Stimulated activated CD4-positive, alpha-beta T cell treated with anti-CD3 and anti-CD28 coated beads, Interleukin-1b, Interleukin-23, amount 100 ng/mL, for 48 hours (primary cell): Measurements from ENCODE around the gene TMIGD2.
"Not testable (repeated sequence)": the region's sequence is repeated elsewhere in the genome, so short reads cannot be mapped to it uniquely, and the experiment has no call there.

Experiments
- DNase-seq: peaks from one replicate; pipeline ENCODE4 v3.0.0-alpha.2; 2020

The TMIGD2 gene

DNA sequence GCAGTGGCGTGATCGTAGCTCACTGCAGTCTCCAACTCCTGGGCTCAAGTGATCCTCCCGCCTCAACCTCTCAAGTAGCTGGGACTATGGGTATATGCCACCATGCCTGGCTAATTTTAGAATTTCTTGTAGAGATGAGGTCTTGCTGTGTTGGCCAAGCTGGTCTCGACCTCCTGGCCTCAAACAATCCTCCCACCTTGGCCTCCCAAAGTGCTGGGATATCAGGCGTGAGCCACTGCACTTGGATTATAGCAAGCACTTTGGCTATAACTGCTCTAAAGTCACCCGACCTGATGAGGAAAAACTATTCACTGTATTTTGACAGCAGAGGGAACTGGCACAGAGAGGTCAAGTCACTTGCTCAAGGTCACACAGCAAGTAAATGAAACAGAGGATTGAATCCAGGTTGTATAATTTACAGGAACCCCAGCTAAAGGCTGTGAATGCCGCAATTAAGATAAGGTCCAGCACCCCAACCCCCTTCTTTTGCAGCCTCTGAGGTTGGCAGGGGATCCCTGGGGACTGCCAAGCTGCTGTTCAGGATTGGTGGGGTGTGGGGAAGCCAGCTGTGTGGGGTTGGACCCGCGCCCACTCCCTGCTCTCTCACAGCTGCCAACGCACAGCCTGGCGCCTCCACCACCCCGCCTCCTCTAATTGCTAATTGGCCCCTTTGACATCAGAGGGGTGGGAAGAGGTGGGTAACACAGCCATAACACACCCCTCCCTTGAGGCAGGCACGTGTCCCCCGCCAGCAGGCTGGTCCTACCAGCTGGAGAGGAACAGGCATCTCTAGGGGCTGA lies 6.0 kb downstream of the TMIGD2 start:
- DNase-seq, result no peak

DNA sequence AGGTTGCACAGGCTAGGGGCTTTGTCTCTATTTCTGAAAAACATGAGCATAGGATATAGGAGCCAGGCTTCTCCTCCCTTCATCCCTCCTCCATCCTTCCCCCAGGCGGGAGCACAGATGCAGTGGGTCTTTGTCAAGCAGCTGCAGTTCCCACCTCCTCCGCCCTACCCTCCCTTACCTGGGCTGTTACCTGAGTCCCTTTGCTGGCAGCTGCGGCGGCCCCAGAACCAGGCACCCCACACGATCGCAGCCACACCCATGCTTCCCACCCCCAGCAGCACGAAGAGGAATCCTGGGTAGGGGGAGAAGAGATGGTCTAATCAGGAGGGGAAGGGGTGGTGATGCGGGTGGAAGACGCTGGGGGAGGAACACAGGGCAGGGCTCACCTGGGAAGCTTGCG lies 7.8 kb downstream of the TMIGD2 start:
- no peak for DNase-seq

DNA sequence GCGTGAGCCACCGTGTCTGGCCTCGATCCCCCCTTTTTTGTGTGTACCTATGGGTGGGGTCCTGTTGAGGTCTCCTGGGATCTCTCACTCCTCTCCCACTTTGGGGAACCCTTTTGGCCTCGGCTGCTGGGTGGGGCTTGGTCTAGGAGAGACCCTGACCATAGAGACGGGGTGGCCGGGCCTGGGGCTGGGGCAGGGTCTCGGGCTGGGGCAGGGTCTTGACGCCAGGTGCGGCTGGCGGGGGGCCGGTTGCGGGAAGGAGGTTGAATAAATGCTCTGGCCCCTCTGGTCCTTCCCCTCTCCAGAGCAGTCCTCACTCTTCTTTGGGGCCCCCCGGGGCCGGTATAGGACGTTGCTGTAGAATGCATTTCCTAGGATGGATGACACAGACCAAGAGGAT lies 9.7 kb downstream of the TMIGD2 start:
- DNase-seq, result no peak

GRCh38 chr19:4291184-4291732 lies 10.9 kb downstream of the TMIGD2 start:
- no peak for DNase-seq

DNA sequence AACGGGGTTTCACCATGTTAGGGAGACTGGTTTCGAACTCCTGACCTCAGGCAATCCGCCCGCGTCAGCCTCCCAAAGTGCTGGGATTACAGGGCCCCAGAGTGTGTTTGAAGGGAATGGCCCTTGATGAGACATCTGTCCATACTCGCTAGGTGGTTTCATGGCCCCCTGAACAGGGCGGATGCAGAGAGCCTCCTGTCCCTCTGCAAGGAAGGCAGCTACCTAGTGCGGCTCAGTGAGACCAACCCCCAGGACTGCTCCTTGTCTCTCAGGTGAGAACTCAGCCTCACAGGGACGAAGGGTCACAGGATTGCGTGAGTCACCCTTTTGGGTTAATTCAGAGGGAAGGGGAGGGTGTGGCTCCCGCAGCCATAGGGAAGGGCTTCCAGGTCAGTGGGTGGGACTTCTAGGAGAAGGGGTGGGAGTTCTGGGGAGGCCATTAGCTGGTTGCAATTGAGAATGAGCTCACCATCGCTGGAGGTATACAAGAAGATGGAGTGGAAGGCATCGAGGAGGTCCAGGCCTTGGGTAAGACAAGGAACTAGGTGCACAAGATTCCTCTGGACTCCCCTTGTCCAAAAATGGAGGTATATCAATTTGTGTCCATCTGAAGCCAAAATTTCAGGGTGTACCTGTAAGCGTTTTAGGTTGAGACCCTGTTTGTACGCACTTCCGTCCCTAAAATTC lies 14.0 kb downstream of the TMIGD2 start:
- DNase-seq, result no peak

DNA sequence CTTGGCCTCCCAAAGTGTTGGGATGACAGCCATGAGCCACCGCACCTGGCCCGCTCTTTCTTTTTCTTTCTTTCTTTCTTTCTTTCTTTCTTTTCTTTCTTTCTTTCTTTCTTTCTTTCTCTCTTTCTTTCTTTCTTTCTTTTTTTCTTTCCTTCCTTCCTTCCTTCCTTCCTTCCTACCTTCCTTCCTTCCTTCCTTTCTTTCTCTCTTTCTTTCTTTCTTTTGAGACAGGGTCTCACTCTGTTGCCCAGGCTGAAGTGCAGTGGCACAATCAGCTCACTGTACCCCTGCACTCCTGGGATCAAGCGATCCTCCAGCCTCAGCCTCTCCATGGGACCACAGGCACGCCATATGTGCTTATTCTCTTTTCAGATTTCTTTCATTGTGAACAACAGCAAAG lies 16.0 kb downstream of the TMIGD2 start:
- DNase-seq, result not testable (repeated sequence)

DNA sequence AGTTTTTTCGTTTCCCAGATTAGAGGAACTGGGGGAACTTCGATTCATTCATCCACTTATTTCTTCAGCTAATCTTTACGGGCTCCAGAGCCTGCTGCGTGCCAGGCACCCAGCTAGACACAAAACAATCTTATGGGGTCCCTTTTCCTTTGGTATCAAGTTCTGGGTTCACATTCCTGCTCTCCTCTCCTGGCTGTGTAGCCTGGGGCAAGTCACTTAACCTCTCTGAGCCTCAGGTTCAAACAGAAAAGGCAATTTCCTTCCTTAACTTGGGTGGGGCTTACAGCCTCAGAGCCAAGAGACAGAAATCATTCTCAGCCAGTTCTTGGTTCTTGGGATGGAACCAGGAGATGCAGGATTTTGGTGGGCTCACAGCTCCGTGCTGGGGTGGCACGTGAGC lies 17.2 kb downstream of the TMIGD2 start:
- no peak for DNase-seq

- DNase-seq, result no peak
Measured at GRCh38 chr19:4284176-4284958, 17.8 kb downstream of the TMIGD2 start.

GRCh38 chr19:4279530-4280422 lies 22.4 kb downstream of the TMIGD2 start:
- DNase-seq, result no peak

DNA sequence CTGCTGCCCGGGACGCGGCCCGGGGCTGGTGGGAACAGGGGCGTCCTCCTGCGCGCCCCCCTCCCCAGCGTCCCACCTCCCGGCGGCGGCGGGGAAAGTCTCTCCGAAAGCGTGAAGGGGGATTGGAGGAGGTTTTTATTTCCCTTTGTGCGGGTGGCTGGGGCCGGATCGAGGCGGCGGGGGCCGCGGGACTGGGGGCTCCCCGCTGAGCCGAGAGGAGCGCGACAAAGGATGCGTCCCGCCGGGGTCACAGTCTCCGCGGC lies 23.0 kb downstream of the TMIGD2 start:
- DNase-seq, result no peak

DNA sequence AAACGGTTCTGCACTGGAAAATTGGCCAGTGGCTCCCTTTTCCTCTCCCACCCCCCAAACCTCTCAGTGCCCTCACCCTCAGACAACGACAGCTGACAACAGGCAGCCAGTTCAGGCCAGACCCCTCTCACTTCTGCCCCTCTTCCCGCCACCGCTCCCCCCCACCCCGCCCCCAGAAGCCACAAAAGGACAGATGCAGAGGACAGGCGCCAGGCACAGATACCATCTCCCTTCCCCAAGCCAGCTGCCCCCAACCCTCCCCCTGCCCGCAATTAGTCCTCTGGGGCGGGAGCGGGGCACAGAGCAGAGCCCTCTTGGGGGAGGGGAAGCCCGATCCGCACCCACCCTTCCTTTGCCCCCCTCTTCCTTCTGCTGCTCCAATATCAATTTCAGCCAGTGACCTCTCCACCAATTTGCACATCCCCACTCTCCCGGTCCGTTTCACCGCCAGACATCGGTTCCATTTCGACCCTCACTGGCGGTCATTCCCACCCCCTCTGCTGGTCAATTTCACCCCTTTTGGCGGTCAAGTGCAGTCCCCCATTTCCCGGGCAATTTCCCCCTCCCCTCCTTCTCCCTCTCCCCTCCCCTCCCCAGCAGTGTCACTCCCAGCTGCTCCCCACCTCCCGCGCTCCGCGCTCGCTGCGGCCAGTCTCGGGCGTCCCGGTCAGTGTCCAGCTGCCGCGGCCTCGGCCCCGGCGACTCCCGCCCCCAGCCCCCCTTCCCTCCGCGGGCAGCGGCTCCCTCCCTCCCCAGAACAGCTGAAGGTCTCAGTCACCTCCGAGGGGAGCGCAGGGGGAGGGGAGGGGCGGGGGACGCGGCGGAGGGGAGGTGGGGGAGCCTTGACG lies 23.5 kb downstream of the TMIGD2 start, which contains the start of gene SHD:
TSS of gene SHD (plus strand) at position 848 of the 848 bp plus-strand sequence. CDS start 798 bp downstream, outside the sequence.
- DNase-seq, result no peak

DNA sequence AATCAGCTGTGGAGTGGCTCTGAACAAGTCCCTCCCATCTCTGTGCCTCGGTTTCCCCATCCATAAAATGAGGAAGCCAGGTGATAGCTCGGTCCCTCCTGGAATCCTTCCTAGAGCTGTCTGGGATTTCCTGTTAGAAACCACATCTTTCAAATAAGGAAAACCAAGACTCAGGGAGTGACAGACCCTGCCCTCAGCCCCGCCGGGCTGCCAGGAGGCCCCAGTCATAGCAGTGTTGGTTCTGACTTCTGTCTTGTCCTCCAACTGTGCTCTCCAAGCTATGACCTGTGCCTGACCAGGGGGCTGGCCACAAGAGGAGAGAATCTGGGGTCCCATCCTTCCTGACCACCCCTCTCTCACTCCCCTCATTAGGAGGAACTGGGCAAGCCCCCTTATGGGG lies 24.2 kb downstream of the TMIGD2 start:
- no peak for DNase-seq

- no peak for DNase-seq
Measured at GRCh38 chr19:4277191-4277696, 24.9 kb downstream of the TMIGD2 start.

DNA sequence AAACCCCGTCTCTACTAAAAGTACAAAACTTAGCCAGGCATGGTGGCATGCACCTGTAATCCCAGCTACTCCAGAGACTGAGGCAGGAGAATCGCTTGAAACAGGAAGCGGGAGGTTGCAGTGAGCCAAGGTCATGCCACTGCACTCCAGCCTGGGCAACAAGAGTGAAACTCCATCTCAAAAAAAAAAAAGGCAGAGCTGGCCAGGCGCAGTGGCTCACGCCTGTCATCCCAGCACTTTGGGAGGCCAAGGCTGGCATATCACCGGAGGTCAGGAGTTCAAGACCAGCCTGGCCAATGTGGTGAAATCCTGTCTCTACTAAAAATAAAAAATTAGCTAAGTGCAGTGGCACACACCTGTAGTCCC lies 27.9 kb downstream of the TMIGD2 start:
- DNase-seq, result not testable (repeated sequence)

DNA sequence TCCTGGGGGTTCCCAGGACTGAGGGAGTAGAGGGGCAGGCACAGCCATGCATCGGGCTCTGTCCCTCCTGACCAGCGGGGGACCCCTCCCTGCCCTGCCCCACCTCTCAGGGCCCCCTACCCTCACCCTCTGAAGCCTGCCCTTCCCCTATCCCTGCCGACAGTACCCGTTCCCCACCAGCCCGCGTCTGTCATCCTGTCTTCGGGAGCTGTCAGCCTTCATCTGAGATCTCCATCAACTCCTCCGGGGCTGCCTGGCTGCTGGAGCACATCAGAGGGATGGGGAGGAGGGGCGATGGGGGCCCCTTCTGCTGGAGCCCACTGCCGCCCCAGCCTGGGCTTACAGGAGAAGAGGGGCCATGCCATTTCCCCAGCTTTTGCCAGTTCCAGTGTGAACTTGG lies 29.3 kb downstream of the TMIGD2 start:
- DNase-seq, result no peak

GRCh38 chr19:4268816-4269430 lies 33.3 kb downstream of the TMIGD2 start:
- DNase-seq, result no peak

GRCh38 chr19:4267901-4268815 lies 34.0 kb downstream of the TMIGD2 start:
- DNase-seq, result no peak

DNA sequence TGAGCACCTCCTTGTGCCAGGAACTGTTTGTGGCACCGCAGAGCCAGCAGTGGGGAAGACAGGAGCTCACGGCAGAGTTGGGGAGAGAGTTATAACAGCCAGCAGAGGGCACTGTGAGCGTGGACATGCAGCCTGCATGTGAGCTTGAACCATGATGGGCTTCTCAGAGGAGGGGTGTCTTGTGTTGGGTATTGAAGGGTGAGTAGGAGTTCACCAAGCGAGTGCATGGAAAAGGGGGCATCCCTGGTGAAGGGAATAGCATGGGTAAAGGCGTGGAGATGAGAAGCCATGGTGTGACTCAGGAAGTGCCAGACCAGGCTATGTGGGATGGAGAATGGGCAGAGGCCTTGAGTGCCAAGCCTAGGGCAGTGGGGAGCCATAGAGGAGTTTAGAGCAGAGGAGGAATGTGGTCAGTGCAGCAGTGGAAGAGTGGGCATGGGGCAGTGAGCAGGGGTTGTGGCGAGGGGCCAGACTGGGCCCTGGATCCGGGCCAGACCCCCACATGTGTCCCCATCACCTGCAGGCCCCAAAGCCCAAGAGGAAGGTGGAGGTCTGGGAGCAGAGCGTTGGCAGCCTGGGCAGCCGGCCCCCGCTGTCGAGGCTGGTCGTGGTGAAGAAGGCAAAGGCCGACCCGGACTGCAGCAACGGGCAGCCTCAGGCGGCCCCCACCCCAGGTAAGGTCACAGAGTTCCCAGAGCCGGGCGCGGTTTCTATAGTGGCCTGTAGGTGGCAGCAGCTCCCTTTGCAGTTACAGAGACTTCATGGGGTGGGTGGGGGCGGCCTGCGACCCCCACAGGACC lies 34.9 kb downstream of the TMIGD2 start:
- DNase-seq, result peak; percentile 58
